ENCODE measurements around the gene DEDD. TPM values are rescaled to one million over a fixed set of nuclear protein-coding genes. Genes with fewer than 3 reads are reported as not detected.
A peak's percentile ranks its signal among the peaks of the same experiment; 100 is the strongest.

The DEDD gene
- total and polyA plus RNA-seq, 2 of the 13 experiments (the other 11 are each of a cell fraction or from before 2014, with no cell fraction given) = 12.6 to 27.8 TPM

DNA sequence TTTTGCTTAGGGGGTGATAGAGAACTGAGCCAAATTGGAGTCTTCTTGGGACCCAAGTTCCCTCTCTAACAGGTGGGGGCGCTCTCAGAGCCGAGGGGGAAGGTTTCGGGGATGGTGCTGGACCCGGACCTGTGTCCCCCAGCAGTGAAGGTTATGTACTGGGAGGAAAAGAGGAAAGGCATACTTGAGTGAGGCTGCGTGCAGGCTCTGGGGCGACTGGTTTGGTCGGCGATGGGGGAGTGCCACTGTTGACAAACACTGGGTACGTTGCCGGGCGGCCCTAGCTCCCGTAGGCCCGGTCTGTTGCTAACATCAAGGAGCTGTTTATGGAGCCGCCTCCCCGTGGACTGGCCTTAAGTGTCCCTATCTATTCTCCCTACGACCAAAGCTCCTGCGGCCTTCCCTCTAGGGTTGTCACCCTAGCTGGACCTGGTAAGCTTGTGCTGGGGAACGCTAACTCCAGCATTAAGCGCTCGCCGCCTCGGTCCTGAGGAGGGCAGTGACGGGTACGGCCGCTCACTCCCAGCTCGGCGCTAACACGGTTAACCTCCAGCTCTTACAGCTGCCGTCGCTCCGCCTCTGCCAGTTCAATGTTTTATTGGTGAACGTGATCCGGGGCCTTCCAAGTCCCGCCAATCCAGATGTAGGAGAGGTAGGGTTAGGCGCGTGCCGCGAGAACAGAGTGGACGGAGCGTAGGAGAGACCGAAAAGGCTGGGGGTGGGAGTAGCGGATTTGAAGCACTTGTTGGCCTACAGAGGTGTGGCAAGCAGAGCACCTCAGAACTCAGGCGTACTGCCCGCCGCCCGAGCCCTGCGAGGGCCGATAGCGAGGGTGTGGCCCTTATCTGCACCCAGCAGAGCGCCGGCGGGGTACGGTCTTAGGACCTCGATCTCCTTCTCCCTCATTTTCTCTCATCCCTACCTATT, 33.5 kb upstream of the DEDD start, which contains the start of gene PPOX (continued):
- TF ChIP-seq SCMH1 (CRISPR knock-in tag; IDR thresholded peaks at IDR 0.05; ENCODE audit: borderline replicate concordance) (no peak), IKZF1 (IDR thresholded peaks at IDR 0.05) (no peak), CHD2 (IDR thresholded peaks at IDR 0.05; ENCODE audit: low read depth, low read length) (peak; percentile 93), MED13 (CRISPR knock-in tag; IDR thresholded peaks at IDR 0.05) (no peak), MATR3 (CRISPR knock-in tag; IDR thresholded peaks at IDR 0.05) (no peak), SIX1 (CRISPR knock-in tag; IDR thresholded peaks at IDR 0.05; ENCODE audit: borderline replicate concordance) (no peak), RARG (CRISPR knock-in tag; IDR thresholded peaks at IDR 0.05; ENCODE audit: low read depth) (no peak), ZNF652 (CRISPR knock-in tag; IDR thresholded peaks at IDR 0.05; ENCODE audit: borderline replicate concordance, low read depth) (peak; percentile 100), ZFP36L2 (CRISPR knock-in tag; IDR thresholded peaks at IDR 0.05) (no peak), ZSCAN29 (CRISPR knock-in tag; conservative IDR thresholded peaks at IDR 0.05) (no peak), SKI (IDR thresholded peaks at IDR 0.05; ENCODE audit: partially characterized antibody) (no peak), ZNF326 (CRISPR knock-in tag; IDR thresholded peaks at IDR 0.05; ENCODE audit: borderline replicate concordance) (no peak), ATAD3A (CRISPR knock-in tag; IDR thresholded peaks at IDR 0.05) (no peak), MYC (CRISPR knock-in tag; IDR thresholded peaks at IDR 0.05; ENCODE audit: borderline replicate concordance) (no peak), NR3C1 (CRISPR knock-in tag; IDR thresholded peaks at IDR 0.05) (no peak), ZMYM2 (CRISPR knock-in tag; IDR thresholded peaks at IDR 0.05) (no peak), ZBTB20 (CRISPR knock-in tag; IDR thresholded peaks at IDR 0.05; ENCODE audit: borderline replicate concordance, low read depth) (no peak; the same call in 1 of the 2 replicates), ATF7-NPFF (CRISPR knock-in tag; IDR thresholded peaks at IDR 0.05; ENCODE audit: low read depth) (no peak; the same call in none of the 2 replicates), SIN3A (IDR thresholded peaks at IDR 0.05; ENCODE audit: borderline replicate concordance, low read depth, low read length) (peak; percentile 73; the same call in 1 of the 2 replicates), CENPX (CRISPR knock-in tag; IDR thresholded peaks at IDR 0.05) (no peak)
- TF ChIP-seq, protein P1, sequence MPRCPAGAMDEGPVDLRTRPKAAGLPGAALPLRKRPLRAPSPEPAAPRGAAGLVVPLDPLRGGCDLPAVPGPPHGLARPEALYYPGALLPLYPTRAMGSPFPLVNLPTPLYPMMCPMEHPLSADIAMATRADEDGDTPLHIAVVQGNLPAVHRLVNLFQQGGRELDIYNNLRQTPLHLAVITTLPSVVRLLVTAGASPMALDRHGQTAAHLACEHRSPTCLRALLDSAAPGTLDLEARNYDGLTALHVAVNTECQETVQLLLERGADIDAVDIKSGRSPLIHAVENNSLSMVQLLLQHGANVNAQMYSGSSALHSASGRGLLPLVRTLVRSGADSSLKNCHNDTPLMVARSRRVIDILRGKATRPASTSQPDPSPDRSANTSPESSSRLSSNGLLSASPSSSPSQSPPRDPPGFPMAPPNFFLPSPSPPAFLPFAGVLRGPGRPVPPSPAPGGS (CRISPR knock-in tag; IDR thresholded peaks at IDR 0.05) = peak; percentile 38; the same call in 1 of the 2 replicates
- TF ChIP-seq, protein P2, sequence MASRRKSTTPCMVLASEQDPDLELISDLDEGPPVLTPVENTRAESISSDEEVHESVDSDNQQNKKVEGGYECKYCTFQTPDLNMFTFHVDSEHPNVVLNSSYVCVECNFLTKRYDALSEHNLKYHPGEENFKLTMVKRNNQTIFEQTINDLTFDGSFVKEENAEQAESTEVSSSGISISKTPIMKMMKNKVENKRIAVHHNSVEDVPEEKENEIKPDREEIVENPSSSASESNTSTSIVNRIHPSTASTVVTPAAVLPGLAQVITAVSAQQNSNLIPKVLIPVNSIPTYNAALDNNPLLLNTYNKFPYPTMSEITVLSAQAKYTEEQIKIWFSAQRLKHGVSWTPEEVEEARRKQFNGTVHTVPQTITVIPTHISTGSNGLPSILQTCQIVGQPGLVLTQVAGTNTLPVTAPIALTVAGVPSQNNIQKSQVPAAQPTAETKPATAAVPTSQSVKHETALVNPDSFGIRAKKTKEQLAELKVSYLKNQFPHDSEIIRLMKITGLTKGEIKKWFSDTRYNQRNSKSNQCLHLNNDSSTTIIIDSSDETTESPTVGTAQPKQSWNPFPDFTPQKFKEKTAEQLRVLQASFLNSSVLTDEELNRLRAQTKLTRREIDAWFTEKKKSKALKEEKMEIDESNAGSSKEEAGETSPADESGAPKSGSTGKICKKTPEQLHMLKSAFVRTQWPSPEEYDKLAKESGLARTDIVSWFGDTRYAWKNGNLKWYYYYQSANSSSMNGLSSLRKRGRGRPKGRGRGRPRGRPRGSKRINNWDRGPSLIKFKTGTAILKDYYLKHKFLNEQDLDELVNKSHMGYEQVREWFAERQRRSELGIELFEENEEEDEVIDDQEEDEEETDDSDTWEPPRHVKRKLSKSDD (CRISPR knock-in tag; IDR thresholded peaks at IDR 0.05; ENCODE audit: low read depth) = no peak
- TF ChIP-seq, protein P3, sequence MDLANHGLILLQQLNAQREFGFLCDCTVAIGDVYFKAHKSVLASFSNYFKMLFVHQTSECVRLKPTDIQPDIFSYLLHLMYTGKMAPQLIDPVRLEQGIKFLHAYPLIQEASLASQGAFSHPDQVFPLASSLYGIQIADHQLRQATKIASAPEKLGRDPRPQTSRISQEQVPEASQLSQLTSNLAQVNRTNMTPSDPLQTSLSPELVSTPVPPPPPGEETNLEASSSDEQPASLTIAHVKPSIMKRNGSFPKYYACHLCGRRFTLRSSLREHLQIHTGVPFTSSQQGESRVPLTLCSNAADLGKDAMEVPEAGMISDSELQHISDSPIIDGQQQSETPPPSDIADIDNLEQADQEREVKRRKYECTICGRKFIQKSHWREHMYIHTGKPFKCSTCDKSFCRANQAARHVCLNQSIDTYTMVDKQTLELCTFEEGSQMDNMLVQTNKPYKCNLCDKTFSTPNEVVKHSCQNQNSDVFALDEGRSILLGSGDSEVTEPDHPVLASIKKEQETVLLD (CRISPR knock-in tag; IDR thresholded peaks at IDR 0.05; ENCODE audit: low read depth) = no peak
- TF ChIP-seq, protein P4, sequence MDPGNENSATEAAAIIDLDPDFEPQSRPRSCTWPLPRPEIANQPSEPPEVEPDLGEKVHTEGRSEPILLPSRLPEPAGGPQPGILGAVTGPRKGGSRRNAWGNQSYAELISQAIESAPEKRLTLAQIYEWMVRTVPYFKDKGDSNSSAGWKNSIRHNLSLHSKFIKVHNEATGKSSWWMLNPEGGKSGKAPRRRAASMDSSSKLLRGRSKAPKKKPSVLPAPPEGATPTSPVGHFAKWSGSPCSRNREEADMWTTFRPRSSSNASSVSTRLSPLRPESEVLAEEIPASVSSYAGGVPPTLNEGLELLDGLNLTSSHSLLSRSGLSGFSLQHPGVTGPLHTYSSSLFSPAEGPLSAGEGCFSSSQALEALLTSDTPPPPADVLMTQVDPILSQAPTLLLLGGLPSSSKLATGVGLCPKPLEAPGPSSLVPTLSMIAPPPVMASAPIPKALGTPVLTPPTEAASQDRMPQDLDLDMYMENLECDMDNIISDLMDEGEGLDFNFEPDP (CRISPR knock-in tag; conservative IDR thresholded peaks at IDR 0.05) = no peak

Measured in HepG2 (cell line).